Mesendoderm (in vitro differentiated cells): ENCODE measurements around the gene TMEM106C.

ENCODE experiments used
- DNase-seq: peaks from one replicate; pipeline ENCODE4 v3.0.0; 2013
- H2AK5ac ChIP-seq: 2 replicates; pipeline ENCODE4 v1.6.1; 2013; ENCODE audit warnings: low read length, inconsistent platforms
- H2BK120ac ChIP-seq: 2 replicates; pipeline ENCODE4 v1.6.1; 2013; ENCODE audit warnings: low read depth, mild to moderate bottlenecking, low read length, moderate library complexity, mixed read lengths
- H2BK15ac ChIP-seq: replicated peaks from 2 replicates; pipeline ENCODE4 v1.6.1; 2013; ENCODE audit warnings: low read depth, mild to moderate bottlenecking, moderate library complexity
- H2BK5ac ChIP-seq: 2 replicates; pipeline ENCODE4 v1.6.1; 2013; ENCODE audit warnings: low read length, inconsistent platforms
- H3K18ac ChIP-seq: 2 replicates; pipeline ENCODE4 v1.6.1; 2013; ENCODE audit warnings: mild to moderate bottlenecking, low read length, mixed read lengths
- H3K23ac ChIP-seq: one replicate; pipeline ENCODE4 v1.6.1; 2013; ENCODE audit warnings: low read length
- H3K27ac ChIP-seq: 2 replicates; pipeline ENCODE4 v1.5.1; 2013; ENCODE audit warnings: low read depth, mild to moderate bottlenecking, inconsistent platforms, low read length, moderate library complexity
- H3K27me3 ChIP-seq: 2 replicates; pipeline ENCODE4 v1.6.1; 2013; ENCODE audit warnings: low read length, control low read depth, mild to moderate bottlenecking, inconsistent platforms; ENCODE audit not compliant: insufficient read depth, poor library complexity
- H3K36me3 ChIP-seq: 2 replicates; pipeline ENCODE4 v1.6.1; 2013; ENCODE audit warnings: low read length, inconsistent platforms; ENCODE audit not compliant: control insufficient read depth, insufficient read depth
- H3K4ac ChIP-seq: one replicate; pipeline ENCODE4 v1.6.1; 2013; ENCODE audit warnings: low read depth, mild to moderate bottlenecking, low read length, moderate library complexity
- H3K4me1 ChIP-seq: 2 replicates; pipeline ENCODE4 v1.6.1; 2013; ENCODE audit warnings: low read depth, low read length, inconsistent platforms; ENCODE audit not compliant: control insufficient read depth
- H3K4me2 ChIP-seq: 2 replicates; pipeline ENCODE4 v1.6.1; 2013; ENCODE audit warnings: low read length
- H3K4me3 ChIP-seq: 2 replicates; pipeline ENCODE4 v1.5.1; 2013; ENCODE audit warnings: mild to moderate bottlenecking, low read length
- H3K56ac ChIP-seq: one replicate; pipeline ENCODE4 v1.6.1; 2013; ENCODE audit warnings: low read length
- H3K79me1 ChIP-seq: 2 replicates; pipeline ENCODE4 v1.6.1; 2013; ENCODE audit warnings: low read length, inconsistent platforms
- H3K79me2 ChIP-seq: 2 replicates; pipeline ENCODE4 v1.6.1; 2013; ENCODE audit warnings: mild to moderate bottlenecking, low read length; ENCODE audit not compliant: control insufficient read depth, insufficient read depth
- H3K9ac ChIP-seq: 2 replicates; pipeline ENCODE4 v1.6.1; 2013; ENCODE audit warnings: low read length, inconsistent platforms
- H4K5ac ChIP-seq: one replicate; pipeline ENCODE4 v1.6.1; 2013; ENCODE audit warnings: low read length
- H4K8ac ChIP-seq: one replicate; pipeline ENCODE4 v1.6.1; 2013; ENCODE audit warnings: low read depth, mild to moderate bottlenecking, control low read depth, low read length, moderate library complexity
- WGBS: extraction: QIAGEN DNeasy Blood & Tissue Kit; methylation state at CpG from one replicate; pipeline ENCODE4 v1.1.7; 2013; ENCODE audit warnings: low lambda C conversion rate, missing lambda C conversion rate; ENCODE audit not compliant: insufficient coverage; ENCODE audit errors: extremely low coverage; 5-methylcytosine and 5-hydroxymethylcytosine counted together

Gene TMEM106C

GRCh38 chr12:47979166-47979565 is 15.8 kb downstream of the TMEM106C start:
- Histone ChIP-seq H2BK15ac (no peak overlapping the region), H3K23ac (no peak overlapping the region), H3K27me3 (no peaks in the 10 kb centered on the region), H3K4ac (no peak overlapping the region), H3K4me1 (no peaks in the 10 kb centered on the region), H3K56ac (no peak overlapping the region), H2BK5ac (no peak overlapping the region), H3K79me1 (no peaks in the 10 kb centered on the region), H3K18ac (no peak overlapping the region), H3K36me3 (no peaks in the 10 kb centered on the region), H3K4me2 (no peak overlapping the region), H2BK120ac (no peak overlapping the region), H4K8ac (no peak overlapping the region), H3K79me2 (no peaks in the 10 kb centered on the region), H4K5ac (no peak overlapping the region), H3K9ac (no peak overlapping the region), H3K4me3 (no peak overlapping the region), H2AK5ac (no peak overlapping the region), H3K27ac (no peak overlapping the region)
- no peak for DNase-seq
- WGBS, result no CpG with 5 or more reads among the region's 5 CpGs

DNA sequence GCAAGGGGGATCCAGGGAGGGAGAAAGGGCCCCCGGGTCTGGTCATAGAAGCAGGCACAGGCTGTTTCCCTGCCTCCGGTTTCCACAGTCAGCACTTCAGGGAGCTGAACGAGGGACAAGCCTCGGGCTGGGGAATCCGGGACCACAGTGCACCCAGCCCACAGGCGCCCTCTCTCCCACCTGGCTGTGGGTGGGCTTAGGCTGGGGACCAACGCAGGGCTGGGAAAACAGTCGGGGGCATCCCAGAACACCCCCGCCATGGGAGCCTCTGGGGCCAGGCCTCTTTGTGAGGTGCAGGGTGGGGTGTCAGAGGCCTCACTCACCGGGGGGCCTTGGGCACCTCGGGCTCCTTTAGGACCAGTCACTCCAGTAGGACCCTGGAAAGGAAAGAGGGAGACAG is 16.3 kb downstream of the TMEM106C start:
- no CpG with 5 or more reads among the region's 11 CpGs for WGBS
- Histone ChIP-seq H3K4me3 (no peak overlapping the region), H2BK5ac (no peak overlapping the region), H2BK15ac (no peak overlapping the region), H3K27ac (no peak overlapping the region), H2AK5ac (no peak overlapping the region), H4K5ac (no peak overlapping the region), H3K4ac (no peak overlapping the region), H3K79me1 (no peaks in the 10 kb centered on the region), H3K4me2 (no peak overlapping the region), H4K8ac (no peak overlapping the region), H3K4me1 (no peaks in the 10 kb centered on the region), H3K27me3 (no peaks in the 10 kb centered on the region), H3K56ac (no peak overlapping the region), H2BK120ac (no peak overlapping the region), H3K79me2 (no peaks in the 10 kb centered on the region), H3K9ac (no peak overlapping the region), H3K18ac (no peak overlapping the region), H3K36me3 (no peaks in the 10 kb centered on the region), H3K23ac (no peak overlapping the region)
- no peak for DNase-seq

DNA sequence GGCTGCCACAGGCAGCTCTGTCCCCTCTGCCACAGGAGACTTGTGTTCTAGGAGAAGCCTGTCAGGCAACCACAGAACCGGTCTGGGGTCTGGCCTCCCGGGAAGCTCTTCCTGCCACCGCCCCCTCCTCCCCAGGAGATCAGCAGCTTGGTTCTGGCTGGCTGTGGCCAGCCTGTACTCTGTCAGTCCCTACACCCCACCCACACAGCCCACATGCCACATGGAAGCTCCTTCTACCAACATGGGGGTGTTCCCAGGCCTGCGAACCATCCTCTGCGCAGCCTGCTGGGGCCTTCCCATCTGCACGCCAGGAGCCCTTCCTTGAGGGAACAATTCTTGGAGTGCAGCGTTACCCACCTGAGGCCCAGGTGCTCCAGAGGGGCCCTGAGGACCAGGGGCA is 16.8 kb downstream of the TMEM106C start:
- H4K8ac ChIP-seq, result no peak overlapping the region

GRCh38 chr12:47980779-47981495 is 17.5 kb downstream of the TMEM106C start:
- no peaks in the 10 kb centered on the region for H3K36me3 ChIP-seq
- WGBS, result no CpG with 5 or more reads among the region's 17 CpGs
- H3K23ac ChIP-seq, result no peak overlapping the region
- no peaks in the 10 kb centered on the region for H3K79me1 ChIP-seq
- H3K9ac ChIP-seq, result no peak overlapping the region
- no peak overlapping the region for H3K27ac ChIP-seq
- H2BK5ac ChIP-seq, result no peak overlapping the region
- H3K56ac ChIP-seq, result no peak overlapping the region
- no peak overlapping the region for H2AK5ac ChIP-seq
- no peak overlapping the region for H2BK15ac ChIP-seq
- no peak overlapping the region for H3K18ac ChIP-seq
- no peak for DNase-seq
- H3K4ac ChIP-seq, result no peak overlapping the region
- H3K4me1 ChIP-seq, result no peaks in the 10 kb centered on the region
- no peak overlapping the region for H3K4me2 ChIP-seq
- H2BK120ac ChIP-seq, result no peak overlapping the region
- no peaks in the 10 kb centered on the region for H3K27me3 ChIP-seq
- H4K5ac ChIP-seq, result no peak overlapping the region
- no peak overlapping the region for H4K8ac ChIP-seq
- H3K4me3 ChIP-seq, result no peak overlapping the region
- H3K79me2 ChIP-seq, result no peaks in the 10 kb centered on the region

More for the DNA sequence above, 16.8 kb downstream of the TMEM106C start:
- H2AK5ac ChIP-seq, result no peak overlapping the region
- H3K27me3 ChIP-seq, result no peaks in the 10 kb centered on the region
- no peak overlapping the region for H3K56ac ChIP-seq
- H3K4me3 ChIP-seq, result no peak overlapping the region
- WGBS, result no CpG with 5 or more reads among the region's 7 CpGs
- no peak overlapping the region for H3K9ac ChIP-seq
- DNase-seq, result no peak
- H3K18ac ChIP-seq, result no peak overlapping the region
- no peak overlapping the region for H2BK5ac ChIP-seq
- H3K23ac ChIP-seq, result no peak overlapping the region
- H3K79me2 ChIP-seq, result no peaks in the 10 kb centered on the region
- H3K4ac ChIP-seq, result no peak overlapping the region
- no peak overlapping the region for H4K5ac ChIP-seq
- H2BK15ac ChIP-seq, result no peak overlapping the region
- H3K4me2 ChIP-seq, result no peak overlapping the region
- no peaks in the 10 kb centered on the region for H3K4me1 ChIP-seq
- no peak overlapping the region for H2BK120ac ChIP-seq
- H3K36me3 ChIP-seq, result no peaks in the 10 kb centered on the region
- H3K79me1 ChIP-seq, result no peaks in the 10 kb centered on the region
- no peak overlapping the region for H3K27ac ChIP-seq

GRCh38 chr12:47981496-47982260 is 18.3 kb downstream of the TMEM106C start:
- Histone ChIP-seq H3K23ac (no peak overlapping the region), H3K4me1 (no peaks in the 10 kb centered on the region), H3K36me3 (no peaks in the 10 kb centered on the region), H3K79me1 (no peaks in the 10 kb centered on the region), H3K27me3 (no peaks in the 10 kb centered on the region), H4K8ac (no peak overlapping the region), H3K4me3 (no peak overlapping the region), H3K4ac (no peak overlapping the region), H4K5ac (no peak overlapping the region), H2AK5ac (no peak overlapping the region), H3K27ac (no peak overlapping the region), H3K79me2 (no peaks in the 10 kb centered on the region), H3K4me2 (no peak overlapping the region), H2BK5ac (no peak overlapping the region), H2BK120ac (no peak overlapping the region), H3K9ac (no peak overlapping the region), H2BK15ac (no peak overlapping the region), H3K56ac (no peak overlapping the region), H3K18ac (no peak overlapping the region)
- no CpG with 5 or more reads among the region's 20 CpGs for WGBS
- DNase-seq, result no peak
